ENCODE data around the gene LAD1. TPM values are rescaled to one million over a fixed set of nuclear protein-coding genes. Genes with fewer than 3 reads are reported as not detected.

The LAD1 gene
- total RNA-seq, 2 donors from 2014 or later, result not detected

GRCh38 chr1:201379733-201380242 is 19.3 kb downstream of the LAD1 start:
- ATAC-seq (no peak), DNase-seq (ENCODE audit: low spot score in 2 of 2) (no peak)
- no peaks in the 10 kb centered on the region for H3K36me3 Mint-ChIP-seq
- no peaks in the 10 kb centered on the region for H3K9me3 Mint-ChIP-seq
- no peak overlapping the region for H3K27ac Mint-ChIP-seq

- ATAC-seq, result no peak
- DNase-seq (ENCODE audit: low spot score in 2 of 2), result no peak
- H3K9me3 Mint-ChIP-seq, result no peaks in the 10 kb centered on the region
- no peaks in the 10 kb centered on the region for H3K36me3 Mint-ChIP-seq
- H3K27ac Mint-ChIP-seq, result no peak overlapping the region
Observed at GRCh38 chr1:201378804-201379203, 20.3 kb downstream of the LAD1 start.

GRCh38 chr1:201377611-201378092 is 21.5 kb downstream of the LAD1 start, which contains the start of gene TNNT2:
TSS of gene TNNT2 (minus strand) at chr1:201377680. CDS start at chr1:201373254, 4,426 bp downstream.
- Mint-ChIP-seq H3K27ac (no peak within 1 kb of the TSS), H3K36me3 (no peaks in the 10 kb centered on the region), H3K9me3 (no peaks in the 10 kb centered on the region)
- ATAC-seq, result no peak
- no peak for DNase-seq (ENCODE audit: low spot score in 2 of 2)

GRCh38 chr1:201376464-201377374 is 22.4 kb downstream of the LAD1 start:
- DNase-seq (ENCODE audit: low spot score in 2 of 2) (peak in 1 of 2 donors; percentile 23), ATAC-seq (peak; percentile 32 to 33)
- Mint-ChIP-seq H3K9me3 (no peaks in the 10 kb centered on the region), H3K27ac (no peak overlapping the region), H3K36me3 (no peaks in the 10 kb centered on the region)

GRCh38 chr1:201376107-201376463 is 23.0 kb downstream of the LAD1 start:
- Mint-ChIP-seq H3K36me3 (no peaks in the 10 kb centered on the region), H3K27ac (no peak overlapping the region), H3K9me3 (no peaks in the 10 kb centered on the region)
- ATAC-seq (no peak), DNase-seq (ENCODE audit: low spot score in 2 of 2) (no peak)

- no peak for ATAC-seq
- no peaks in the 10 kb centered on the region for H3K9me3 Mint-ChIP-seq
Observed at GRCh38 chr1:201375169-201375568, 24.0 kb downstream of the LAD1 start.

GRCh38 chr1:201374364-201374763 is 24.8 kb downstream of the LAD1 start:
- H3K9me3 Mint-ChIP-seq, result no peaks in the 10 kb centered on the region
- H3K27ac Mint-ChIP-seq, result no peak overlapping the region
- ATAC-seq (no peak), DNase-seq (ENCODE audit: low spot score in 2 of 2) (no peak)
- H3K36me3 Mint-ChIP-seq, result no peaks in the 10 kb centered on the region

More at GRCh38 chr1:201375169-201375568, 24.0 kb downstream of the LAD1 start:
- no peaks in the 10 kb centered on the region for H3K36me3 Mint-ChIP-seq
- DNase-seq (ENCODE audit: low spot score in 2 of 2), result no peak
- no peak overlapping the region for H3K27ac Mint-ChIP-seq

GRCh38 chr1:201371792-201372191 is 27.3 kb downstream of the LAD1 start:
- no peaks in the 10 kb centered on the region for H3K9me3 Mint-ChIP-seq
- DNase-seq (ENCODE audit: low spot score in 2 of 2) (no peak), ATAC-seq (no peak)
- no peaks in the 10 kb centered on the region for H3K36me3 Mint-ChIP-seq
- no peak overlapping the region for H3K27ac Mint-ChIP-seq

- no peak for ATAC-seq
Observed at GRCh38 chr1:201371276-201371675, 27.8 kb downstream of the LAD1 start.

GRCh38 chr1:201370500-201370899 is 28.6 kb downstream of the LAD1 start:
- no peaks in the 10 kb centered on the region for H3K36me3 Mint-ChIP-seq
- ATAC-seq (no peak), DNase-seq (ENCODE audit: low spot score in 2 of 2) (no peak)
- no peaks in the 10 kb centered on the region for H3K9me3 Mint-ChIP-seq
- no peak overlapping the region for H3K27ac Mint-ChIP-seq

More at GRCh38 chr1:201371276-201371675, 27.8 kb downstream of the LAD1 start:
- no peaks in the 10 kb centered on the region for H3K36me3 Mint-ChIP-seq
- H3K27ac Mint-ChIP-seq, result no peak overlapping the region
- H3K9me3 Mint-ChIP-seq, result no peaks in the 10 kb centered on the region
- no peak for DNase-seq (ENCODE audit: low spot score in 2 of 2)

GRCh38 chr1:201369209-201369608 is 29.9 kb downstream of the LAD1 start:
- DNase-seq (ENCODE audit: low spot score in 2 of 2), result no peak
- Mint-ChIP-seq H3K9me3 (no peaks in the 10 kb centered on the region), H3K27ac (no peak overlapping the region), H3K36me3 (no peaks in the 10 kb centered on the region)
- ATAC-seq, result no peak

GRCh38 chr1:201366696-201367095 is 32.4 kb downstream of the LAD1 start:
- H3K9me3 Mint-ChIP-seq, result no peaks in the 10 kb centered on the region
- no peaks in the 10 kb centered on the region for H3K36me3 Mint-ChIP-seq
- DNase-seq (ENCODE audit: low spot score in 2 of 2), result no peak
- no peak for ATAC-seq
- no peak overlapping the region for H3K27ac Mint-ChIP-seq

GRCh38 chr1:201365251-201365650 is 33.9 kb downstream of the LAD1 start:
- no peak overlapping the region for H3K27ac Mint-ChIP-seq
- no peaks in the 10 kb centered on the region for H3K9me3 Mint-ChIP-seq
- DNase-seq (ENCODE audit: low spot score in 2 of 2) (no peak), ATAC-seq (no peak)
- no peaks in the 10 kb centered on the region for H3K36me3 Mint-ChIP-seq

- Mint-ChIP-seq H3K9me3 (no peaks in the 10 kb centered on the region), H3K27ac (no peak overlapping the region), H3K36me3 (no peaks in the 10 kb centered on the region)
- DNase-seq (ENCODE audit: low spot score in 2 of 2), result no peak
- no peak for ATAC-seq
Observed at GRCh38 chr1:201364808-201365105, 34.4 kb downstream of the LAD1 start.

GRCh38 chr1:201363467-201363866 is 35.7 kb downstream of the LAD1 start:
- H3K36me3 Mint-ChIP-seq, result no peaks in the 10 kb centered on the region
- no peaks in the 10 kb centered on the region for H3K9me3 Mint-ChIP-seq

GRCh38 chr1:201362906-201363305 is 36.2 kb downstream of the LAD1 start:
- ATAC-seq, result no peak
- Mint-ChIP-seq H3K9me3 (no peaks in the 10 kb centered on the region), H3K27ac (no peak overlapping the region), H3K36me3 (no peaks in the 10 kb centered on the region)
- DNase-seq (ENCODE audit: low spot score in 2 of 2), result no peak

More at GRCh38 chr1:201363467-201363866, 35.7 kb downstream of the LAD1 start:
- H3K27ac Mint-ChIP-seq, result no peak overlapping the region
- DNase-seq (ENCODE audit: low spot score in 2 of 2) (no peak), ATAC-seq (no peak)

- ATAC-seq (peak; percentile 41 to 73), DNase-seq (ENCODE audit: low spot score in 2 of 2) (peak in 1 of 2 donors; percentile 39)
- Mint-ChIP-seq H3K27ac (no peak overlapping the region), H3K9me3 (no peaks in the 10 kb centered on the region), H3K36me3 (no peaks in the 10 kb centered on the region)
Observed at GRCh38 chr1:201361652-201362504, 37.2 kb downstream of the LAD1 start.

Data from activated naive CD4-positive, alpha-beta T cell treated with anti-CD3 and anti-CD28 coated beads, Interleukin-2, amount 50 U/mL, for 72 hours (primary cell).